HG02642 (cell line): ENCODE data around the gene HAUS3.
"Not testable (repeated sequence)": the region's sequence is repeated elsewhere in the genome, so short reads cannot be mapped to it uniquely, and the experiment has no call there.

Experiments
- ATAC-seq: cut with Tn5 transposase; IDR thresholded peaks from one replicate; pipeline ENCODE4 v1.9.1; 2021; ENCODE audit warnings: mild to moderate bottlenecking; ENCODE audit not compliant: unreplicated experiment, poor library complexity

Gene HAUS3

DNA sequence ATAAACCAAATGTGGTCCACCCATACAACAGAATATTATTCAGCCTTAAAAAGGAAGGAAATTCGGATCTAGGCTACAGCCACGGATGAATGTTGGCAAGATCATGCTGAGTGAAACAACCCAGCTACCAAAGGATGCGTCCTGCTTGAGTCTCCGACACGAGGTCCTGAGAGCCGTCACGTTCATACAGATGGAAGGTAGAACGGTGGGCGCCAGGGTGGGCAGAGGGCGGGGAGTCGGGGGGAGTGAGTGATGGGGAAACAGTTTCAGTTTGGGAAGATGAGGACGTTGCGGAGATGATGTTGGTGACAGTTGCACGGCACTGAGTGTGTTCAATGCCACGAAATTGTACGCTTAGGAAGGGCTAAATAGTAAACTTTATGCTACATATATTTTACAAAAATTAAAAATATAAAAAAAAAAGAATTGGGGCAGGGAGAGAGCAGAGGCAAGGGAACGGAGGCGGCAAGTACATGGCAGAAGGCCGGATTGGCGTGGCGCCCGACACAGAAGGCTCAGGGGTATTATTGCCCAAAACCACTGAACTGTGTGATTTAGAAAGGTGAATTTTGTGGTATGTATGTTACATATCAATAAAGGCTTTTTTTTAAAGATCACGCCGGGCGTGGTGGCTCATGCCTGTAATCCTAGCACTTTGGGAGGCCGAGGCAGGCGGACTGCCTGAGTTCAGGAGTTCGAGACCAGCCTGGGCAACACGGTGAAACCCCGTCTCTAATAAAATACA lies 34.8 kb upstream of the HAUS3 start:
- no peak for ATAC-seq

GRCh38 chr4:2275546-2276251 lies 33.8 kb upstream of the HAUS3 start:
- no peak for ATAC-seq

DNA sequence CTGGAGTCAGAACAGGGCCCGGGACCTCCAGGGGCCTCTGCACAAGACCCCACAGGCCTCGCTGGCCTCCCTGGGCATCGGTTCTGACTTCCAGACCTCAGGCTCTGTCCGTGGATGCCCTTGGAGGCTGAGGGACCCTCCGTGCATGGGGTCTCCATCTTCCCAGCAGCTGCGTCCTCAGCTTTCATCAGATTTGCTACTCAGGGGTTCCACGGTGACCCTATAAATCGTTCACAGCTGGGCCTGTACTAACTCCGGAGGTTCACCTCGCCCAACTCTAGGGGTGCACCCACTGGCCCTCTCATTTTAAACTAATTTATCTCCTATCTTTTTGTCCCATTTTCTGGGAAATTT lies 33.1 kb upstream of the HAUS3 start:
- not testable (repeated sequence) for ATAC-seq

- ATAC-seq = no peak
Measured at GRCh38 chr4:2274320-2275043, 32.6 kb upstream of the HAUS3 start.

- no peak for ATAC-seq
Measured at GRCh38 chr4:2273657-2274319, 31.9 kb upstream of the HAUS3 start.

GRCh38 chr4:2273221-2273620 lies 31.3 kb upstream of the HAUS3 start:
- no peak for ATAC-seq

- no peak for ATAC-seq
Measured at GRCh38 chr4:2272828-2273120, 30.9 kb upstream of the HAUS3 start.

- no peak for ATAC-seq
Measured at GRCh38 chr4:2272026-2272827, 30.3 kb upstream of the HAUS3 start.

GRCh38 chr4:2271279-2272025 lies 29.5 kb upstream of the HAUS3 start:
- no peak for ATAC-seq

DNA sequence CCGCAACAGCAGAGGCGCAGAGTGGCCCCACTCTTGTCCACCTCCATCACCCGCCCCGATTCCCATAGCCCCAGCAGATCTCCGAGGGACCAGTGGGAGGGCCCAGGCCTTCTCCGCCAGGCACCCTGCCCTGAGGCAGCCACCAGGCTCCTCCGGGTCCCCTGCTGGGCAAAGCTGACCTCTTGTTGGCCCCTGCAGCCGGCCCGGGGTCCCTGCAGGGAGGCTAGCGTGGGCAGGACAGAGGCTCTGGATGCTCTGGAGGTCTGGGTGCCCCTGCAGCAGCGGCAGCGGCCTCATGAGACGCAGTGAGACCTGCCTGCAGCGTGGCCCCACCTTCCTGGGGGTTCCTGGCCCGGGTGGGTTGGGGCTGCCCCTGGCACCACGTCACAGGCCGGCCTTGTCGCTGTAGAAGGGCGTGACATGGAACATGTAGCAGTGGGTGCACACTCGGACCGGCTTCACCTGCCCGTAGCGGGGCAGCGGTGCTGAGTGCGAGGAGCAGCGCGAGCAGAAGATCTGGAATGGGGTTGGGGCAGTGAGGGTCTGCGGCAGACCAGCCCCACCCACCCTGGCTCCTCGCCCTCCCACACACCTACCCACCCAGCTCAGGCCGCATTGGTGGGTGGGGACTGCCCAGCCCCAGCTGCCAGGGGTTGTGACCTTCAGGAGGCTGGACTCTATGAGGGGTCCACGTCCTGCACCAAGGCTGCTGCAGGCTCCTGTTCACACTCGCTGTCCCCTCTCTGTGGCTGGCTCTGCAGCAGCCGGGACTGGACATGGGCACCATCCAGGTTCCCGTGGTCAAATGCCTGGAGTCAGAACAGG lies 28.6 kb upstream of the HAUS3 start:
- no peak for ATAC-seq

GRCh38 chr4:2269618-2270163 lies 27.8 kb upstream of the HAUS3 start:
- no peak for ATAC-seq

- no peak for ATAC-seq
Measured at GRCh38 chr4:2269206-2269531, 27.2 kb upstream of the HAUS3 start.

DNA sequence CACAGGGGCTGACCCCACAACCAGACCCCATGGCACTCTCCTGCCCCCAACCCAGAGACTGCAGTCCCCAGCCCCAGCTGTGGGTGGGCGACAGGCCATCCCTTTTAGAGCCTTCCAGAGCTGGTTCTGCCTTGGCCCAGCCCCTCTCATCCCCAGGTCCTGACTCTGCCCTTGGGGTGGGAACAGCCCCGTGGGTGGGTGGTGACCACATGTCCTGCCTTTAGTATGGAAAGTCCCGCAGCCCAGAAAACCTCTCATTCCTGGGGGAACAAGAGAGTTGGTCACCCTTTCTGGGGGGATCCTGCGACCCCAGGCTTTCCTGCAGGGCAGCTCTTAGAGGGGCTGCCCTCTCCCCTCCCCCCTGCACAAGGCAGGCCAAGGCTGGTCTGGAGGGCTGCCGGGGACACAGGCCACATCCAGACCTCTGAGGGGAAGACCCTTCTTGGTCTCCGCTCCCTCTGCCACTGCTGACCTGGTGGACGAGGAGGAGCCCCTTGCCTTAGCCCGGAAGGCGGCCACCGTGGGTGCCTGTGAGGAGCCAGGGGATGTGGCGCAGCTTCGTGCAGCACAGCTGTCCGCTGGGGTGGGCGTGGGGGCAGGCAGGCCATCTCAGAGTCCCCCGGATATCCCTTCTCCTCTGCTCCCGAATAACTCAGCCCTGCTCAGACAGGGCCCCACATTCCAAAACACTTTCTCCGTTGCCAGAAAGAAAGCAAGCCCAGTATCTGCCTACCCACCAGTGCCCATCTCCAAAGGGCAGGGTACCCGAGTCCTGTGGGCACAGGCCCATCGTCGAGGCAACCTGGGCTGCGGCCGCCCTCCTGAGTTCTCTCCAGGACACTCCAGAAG lies 26.7 kb upstream of the HAUS3 start:
- no peak for ATAC-seq

DNA sequence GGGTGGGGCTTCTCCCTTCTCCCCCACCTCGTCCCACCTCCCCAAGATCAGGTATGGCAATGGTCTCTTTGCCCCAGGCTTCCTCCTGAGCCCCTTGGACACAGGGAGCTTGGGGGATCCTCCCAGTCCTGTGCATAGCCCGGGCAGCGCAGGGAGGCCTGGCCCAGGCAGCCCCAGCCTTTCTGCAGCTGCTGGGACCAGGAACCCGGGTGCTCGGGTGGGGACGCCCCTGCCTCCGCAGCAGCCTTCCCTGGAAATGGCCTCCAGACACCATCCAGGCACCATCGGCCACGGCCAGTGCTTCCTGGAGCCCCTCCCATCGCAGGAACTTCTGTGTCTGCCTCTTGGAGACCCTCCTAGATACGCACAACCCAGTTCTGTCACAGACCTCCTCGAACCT lies 25.9 kb upstream of the HAUS3 start:
- ATAC-seq = no peak

DNA sequence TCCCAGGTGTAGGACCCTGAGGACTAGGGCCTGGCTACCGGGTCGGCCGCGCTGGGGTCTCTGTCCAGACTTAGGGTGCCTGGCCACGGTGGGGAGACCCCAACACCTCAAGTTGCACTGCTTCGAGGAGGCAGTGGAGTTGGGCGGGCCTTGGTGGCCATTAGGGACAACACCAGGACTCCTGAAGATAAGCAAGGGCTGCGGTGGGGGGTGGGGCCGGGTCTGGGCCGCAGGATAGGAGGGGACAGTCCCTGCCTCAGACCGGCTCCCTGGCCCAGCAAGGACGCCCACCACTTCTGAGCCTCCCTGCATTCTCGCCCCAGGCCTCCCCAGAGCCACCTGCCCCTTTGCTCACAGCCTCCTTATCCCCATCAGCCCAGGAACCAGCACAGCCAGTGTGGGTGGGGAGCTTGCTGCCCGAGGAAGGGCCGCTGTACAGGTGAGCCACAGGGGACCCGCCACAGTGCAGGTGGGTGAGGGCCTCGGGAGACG lies 25.4 kb upstream of the HAUS3 start:
- ATAC-seq = no peak

- ATAC-seq = no peak
Measured at GRCh38 chr4:2266821-2267220, 24.9 kb upstream of the HAUS3 start.

DNA sequence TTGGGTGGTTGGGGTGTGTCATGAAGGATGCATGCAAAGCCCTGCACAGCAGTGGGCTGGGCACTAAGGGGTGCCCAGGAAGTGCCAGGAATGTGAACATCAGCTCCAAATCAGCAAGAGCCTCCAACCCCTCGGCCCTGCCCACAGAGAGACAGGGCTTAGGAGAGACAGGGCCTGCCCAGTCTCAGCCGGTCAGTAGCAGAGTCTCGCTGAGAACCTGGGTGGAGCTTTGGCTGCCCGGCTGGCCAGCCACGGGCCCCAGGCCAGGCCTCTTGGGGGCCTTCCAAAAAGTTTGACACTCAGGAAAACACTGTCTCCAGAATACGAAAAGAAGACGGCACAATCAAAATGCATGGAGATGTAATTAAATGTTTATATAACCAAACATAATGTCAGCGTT lies 24.3 kb upstream of the HAUS3 start:
- ATAC-seq = no peak
